HepG2 (cell line): Measurements from ENCODE around the gene CYB5D1. TPM values are rescaled to one million over a fixed set of nuclear protein-coding genes. Genes with fewer than 3 reads are reported as not detected.

ENCODE experiments used
- FOXJ3 ChIP-seq: sonication (generic); formaldehyde crosslinking; IDR thresholded peaks from 2 replicates; pipeline ENCODE4 v1.4.0; 2020; ENCODE audit warnings: missing genetic modification reagents, mild to moderate bottlenecking, borderline replicate concordance
- KDM4B ChIP-seq: sonication (generic); formaldehyde crosslinking; IDR thresholded peaks from 2 replicates; pipeline ENCODE4 v1.4.0; 2020; ENCODE audit warnings: missing genetic modification reagents
- MEF2D ChIP-seq: sonication (generic); formaldehyde crosslinking; IDR thresholded peaks from 2 replicates; pipeline ENCODE4 v1.5.1; 2020; ENCODE audit warnings: mild to moderate bottlenecking, missing genetic modification reagents
- MTF1 ChIP-seq: sonication (generic); formaldehyde crosslinking; IDR thresholded peaks from 2 replicates; pipeline ENCODE4 v1.5.0; 2020; ENCODE audit warnings: missing genetic modification reagents
- MYC ChIP-seq: sonication (generic); formaldehyde crosslinking; IDR thresholded peaks from 2 replicates; pipeline ENCODE4 v1.9.0; 2021; ENCODE audit warnings: missing genetic modification reagents, borderline replicate concordance
- TARDBP ChIP-seq: sonication (generic); formaldehyde crosslinking; IDR thresholded peaks from 2 replicates; pipeline ENCODE4 v1.8.0; 2022; ENCODE audit warnings: mild to moderate bottlenecking, missing genetic modification reagents
- XRCC5 ChIP-seq: fragments of 200-400 bp; formaldehyde crosslinking; optimal IDR thresholded peaks from 2 replicates; pipeline ENCODE3; 2017; ENCODE audit warnings: mild to moderate bottlenecking, low read length
- ZNF317 ChIP-seq: sonication (generic); formaldehyde crosslinking; IDR thresholded peaks from 2 replicates; pipeline ENCODE4 v1.5.0; 2020; ENCODE audit warnings: mild to moderate bottlenecking, missing genetic modification reagents
- ZNF530 ChIP-seq: sonication (generic); formaldehyde crosslinking; IDR thresholded peaks from 2 replicates; pipeline ENCODE4 v1.5.0; 2020; ENCODE audit warnings: low read depth, mild to moderate bottlenecking, missing genetic modification reagents
- polyA plus RNA-seq, 8 experiments: library from polyadenylated mRNA; depleted of rRNA in 3 of 8; stranded (reverse) in 7 of 8; unstranded in 1 of 8; fragments of >200 nt; fragmentation: Illumina TruSeq in 4 of 8; extraction: Trizol in 4 of 8; gene quantifications; 2 replicates each; pipeline versions ENCODE4 v1.2.1 to v1.2.3, GENCODE V29; 2011 to 2016; ENCODE audit warnings: low read depth in 4 of 8, missing spikeins in 1 of 8, mixed read lengths in 1 of 8; ENCODE audit not compliant: insufficient read depth in 1 of 8
- total RNA-seq, 5 experiments: library from RNA; depleted of rRNA; stranded (reverse); fragments of >200 nt; fragmentation: Illumina TruSeq; extraction: Trizol; gene quantifications; 2 replicates each; pipeline ENCODE4 v1.2.3, GENCODE V29; 2016; ENCODE audit warnings: low read depth in 1 of 5
- TF ChIP-seq, protein P1 (sequence below): sonication (generic); formaldehyde crosslinking; IDR thresholded peaks from 2 replicates; pipeline ENCODE4 v1.5.0; 2020; ENCODE audit warnings: mild to moderate bottlenecking, missing genetic modification reagents, borderline replicate concordance
- TF ChIP-seq, protein P2 (sequence below): IDR thresholded peaks from 2 replicates; pipeline ENCODE4 v1.4.0; 2020; ENCODE audit warnings: mild to moderate bottlenecking, missing genetic modification reagents
- TF ChIP-seq, protein P3 (sequence below), 2 experiments: sonication (generic) in 1 of 2; formaldehyde crosslinking in 1 of 2; IDR thresholded peaks; 2 replicates each; pipeline versions ENCODE4 v1.4.0 to v1.6.1; 2016 to 2020; ENCODE audit warnings: borderline replicate concordance in 1 of 2, low read depth in 1 of 2, mild to moderate bottlenecking in 1 of 2, missing genetic modification reagents in 1 of 2
- TF ChIP-seq, protein P4 (sequence below): sonication (generic); formaldehyde crosslinking; IDR thresholded peaks from 2 replicates; pipeline ENCODE4 v1.5.0; 2020; ENCODE audit warnings: mild to moderate bottlenecking, missing genetic modification reagents

The CYB5D1 gene
- total and polyA plus RNA-seq, 2 of the 13 experiments (the other 11 are each of a cell fraction or from before 2014, with no cell fraction given), result 8.9 to 17.0 TPM

DNA sequence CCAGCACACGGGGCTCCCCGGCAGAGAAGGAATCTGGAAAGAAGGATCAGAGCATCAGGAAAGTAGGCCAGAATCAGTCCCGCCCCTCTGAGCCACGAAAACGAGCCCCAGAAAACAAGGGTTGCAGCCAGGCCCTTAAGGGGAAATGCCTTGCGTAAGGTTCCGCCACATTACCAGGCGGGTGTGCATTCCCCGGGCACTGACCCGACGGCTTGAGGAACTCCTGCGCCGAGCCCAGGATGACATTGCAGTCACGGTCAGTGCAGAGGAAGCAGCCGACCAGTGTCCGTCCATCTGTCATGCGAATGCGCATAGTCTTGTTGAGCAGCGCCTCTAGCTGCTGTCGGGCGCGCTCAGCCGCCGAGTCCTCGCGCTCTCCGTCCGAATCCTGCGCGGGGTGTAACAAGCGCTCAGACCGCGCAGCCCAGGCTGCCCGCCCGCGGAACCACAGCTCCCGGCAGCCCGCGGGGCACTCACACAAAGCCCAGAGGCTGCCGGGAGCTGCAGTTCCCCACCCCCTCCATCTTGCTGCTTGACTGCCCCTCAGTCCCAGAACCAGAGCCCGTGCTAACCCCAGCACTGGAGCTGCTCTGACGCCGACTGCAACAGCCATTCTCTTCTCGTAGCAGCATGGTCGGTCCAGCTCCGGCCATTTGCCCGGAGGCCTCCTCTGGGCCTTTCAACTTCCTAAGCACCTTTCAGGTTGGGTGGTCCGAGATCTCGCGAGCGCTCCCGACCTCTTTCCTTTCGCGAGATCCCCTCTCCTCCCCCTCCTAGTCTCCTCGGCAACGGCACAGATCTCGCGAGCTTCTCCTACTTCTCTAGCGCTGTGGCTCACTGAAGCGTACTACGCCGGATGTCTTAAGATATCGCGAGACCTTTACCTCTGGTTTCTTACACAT lies 741 bp upstream of the CYB5D1 start, which contains the start of gene NAA38 (continued):
- TF ChIP-seq, protein P1, sequence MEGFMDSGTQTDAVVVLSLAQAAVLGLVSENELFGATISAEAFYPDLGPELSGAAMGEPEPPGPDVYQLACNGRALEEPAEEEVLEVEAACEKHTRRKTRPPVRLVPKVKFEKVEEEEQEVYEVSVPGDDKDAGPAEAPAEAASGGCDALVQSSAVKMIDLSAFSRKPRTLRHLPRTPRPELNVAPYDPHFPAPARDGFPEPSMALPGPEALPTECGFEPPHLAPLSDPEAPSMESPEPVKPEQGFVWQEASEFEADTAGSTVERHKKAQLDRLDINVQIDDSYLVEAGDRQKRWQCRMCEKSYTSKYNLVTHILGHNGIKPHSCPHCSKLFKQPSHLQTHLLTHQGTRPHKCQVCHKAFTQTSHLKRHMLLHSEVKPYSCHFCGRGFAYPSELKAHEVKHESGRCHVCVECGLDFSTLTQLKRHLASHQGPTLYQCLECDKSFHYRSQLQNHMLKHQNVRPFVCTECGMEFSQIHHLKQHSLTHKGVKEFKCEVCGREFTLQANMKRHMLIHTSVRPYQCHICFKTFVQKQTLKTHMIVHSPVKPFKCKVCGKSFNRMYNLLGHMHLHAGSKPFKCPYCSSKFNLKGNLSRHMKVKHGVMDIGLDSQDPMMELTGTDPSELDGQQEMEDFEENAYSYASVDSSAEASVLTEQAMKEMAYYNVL (CRISPR knock-in tag), result 0 out of 2 replicates have a peak, but pooled peaks have one; percentile 24
- TF ChIP-seq, protein P2, sequence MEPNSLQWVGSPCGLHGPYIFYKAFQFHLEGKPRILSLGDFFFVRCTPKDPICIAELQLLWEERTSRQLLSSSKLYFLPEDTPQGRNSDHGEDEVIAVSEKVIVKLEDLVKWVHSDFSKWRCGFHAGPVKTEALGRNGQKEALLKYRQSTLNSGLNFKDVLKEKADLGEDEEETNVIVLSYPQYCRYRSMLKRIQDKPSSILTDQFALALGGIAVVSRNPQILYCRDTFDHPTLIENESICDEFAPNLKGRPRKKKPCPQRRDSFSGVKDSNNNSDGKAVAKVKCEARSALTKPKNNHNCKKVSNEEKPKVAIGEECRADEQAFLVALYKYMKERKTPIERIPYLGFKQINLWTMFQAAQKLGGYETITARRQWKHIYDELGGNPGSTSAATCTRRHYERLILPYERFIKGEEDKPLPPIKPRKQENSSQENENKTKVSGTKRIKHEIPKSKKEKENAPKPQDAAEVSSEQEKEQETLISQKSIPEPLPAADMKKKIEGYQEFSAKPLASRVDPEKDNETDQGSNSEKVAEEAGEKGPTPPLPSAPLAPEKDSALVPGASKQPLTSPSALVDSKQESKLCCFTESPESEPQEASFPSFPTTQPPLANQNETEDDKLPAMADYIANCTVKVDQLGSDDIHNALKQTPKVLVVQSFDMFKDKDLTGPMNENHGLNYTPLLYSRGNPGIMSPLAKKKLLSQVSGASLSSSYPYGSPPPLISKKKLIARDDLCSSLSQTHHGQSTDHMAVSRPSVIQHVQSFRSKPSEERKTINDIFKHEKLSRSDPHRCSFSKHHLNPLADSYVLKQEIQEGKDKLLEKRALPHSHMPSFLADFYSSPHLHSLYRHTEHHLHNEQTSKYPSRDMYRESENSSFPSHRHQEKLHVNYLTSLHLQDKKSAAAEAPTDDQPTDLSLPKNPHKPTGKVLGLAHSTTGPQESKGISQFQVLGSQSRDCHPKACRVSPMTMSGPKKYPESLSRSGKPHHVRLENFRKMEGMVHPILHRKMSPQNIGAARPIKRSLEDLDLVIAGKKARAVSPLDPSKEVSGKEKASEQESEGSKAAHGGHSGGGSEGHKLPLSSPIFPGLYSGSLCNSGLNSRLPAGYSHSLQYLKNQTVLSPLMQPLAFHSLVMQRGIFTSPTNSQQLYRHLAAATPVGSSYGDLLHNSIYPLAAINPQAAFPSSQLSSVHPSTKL (CRISPR knock-in tag), result peak; percentile 35; the same call in 1 of the 2 replicates
- TF ChIP-seq MTF1, result no peak
- 0 out of 2 replicates have a peak, but pooled peaks have one; percentile 32 for TF ChIP-seq FOXJ3 (CRISPR knock-in tag)
- TF ChIP-seq XRCC5, result peak; percentile 43
- TF ChIP-seq, protein P3, sequence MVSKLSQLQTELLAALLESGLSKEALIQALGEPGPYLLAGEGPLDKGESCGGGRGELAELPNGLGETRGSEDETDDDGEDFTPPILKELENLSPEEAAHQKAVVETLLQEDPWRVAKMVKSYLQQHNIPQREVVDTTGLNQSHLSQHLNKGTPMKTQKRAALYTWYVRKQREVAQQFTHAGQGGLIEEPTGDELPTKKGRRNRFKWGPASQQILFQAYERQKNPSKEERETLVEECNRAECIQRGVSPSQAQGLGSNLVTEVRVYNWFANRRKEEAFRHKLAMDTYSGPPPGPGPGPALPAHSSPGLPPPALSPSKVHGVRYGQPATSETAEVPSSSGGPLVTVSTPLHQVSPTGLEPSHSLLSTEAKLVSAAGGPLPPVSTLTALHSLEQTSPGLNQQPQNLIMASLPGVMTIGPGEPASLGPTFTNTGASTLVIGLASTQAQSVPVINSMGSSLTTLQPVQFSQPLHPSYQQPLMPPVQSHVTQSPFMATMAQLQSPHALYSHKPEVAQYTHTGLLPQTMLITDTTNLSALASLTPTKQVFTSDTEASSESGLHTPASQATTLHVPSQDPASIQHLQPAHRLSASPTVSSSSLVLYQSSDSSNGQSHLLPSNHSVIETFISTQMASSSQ (IDR thresholded peaks at IDR 0.05; ENCODE audit: low read depth), result no peak
- TF ChIP-seq, protein P3 (CRISPR knock-in tag; IDR thresholded peaks at IDR 0.05; ENCODE audit: borderline replicate concordance), result peak; percentile 14; the same call in 1 of the 2 replicates
- TF ChIP-seq TARDBP (CRISPR knock-in tag), result peak; percentile 58; the same call in 1 of the 2 replicates
- TF ChIP-seq, protein P4, sequence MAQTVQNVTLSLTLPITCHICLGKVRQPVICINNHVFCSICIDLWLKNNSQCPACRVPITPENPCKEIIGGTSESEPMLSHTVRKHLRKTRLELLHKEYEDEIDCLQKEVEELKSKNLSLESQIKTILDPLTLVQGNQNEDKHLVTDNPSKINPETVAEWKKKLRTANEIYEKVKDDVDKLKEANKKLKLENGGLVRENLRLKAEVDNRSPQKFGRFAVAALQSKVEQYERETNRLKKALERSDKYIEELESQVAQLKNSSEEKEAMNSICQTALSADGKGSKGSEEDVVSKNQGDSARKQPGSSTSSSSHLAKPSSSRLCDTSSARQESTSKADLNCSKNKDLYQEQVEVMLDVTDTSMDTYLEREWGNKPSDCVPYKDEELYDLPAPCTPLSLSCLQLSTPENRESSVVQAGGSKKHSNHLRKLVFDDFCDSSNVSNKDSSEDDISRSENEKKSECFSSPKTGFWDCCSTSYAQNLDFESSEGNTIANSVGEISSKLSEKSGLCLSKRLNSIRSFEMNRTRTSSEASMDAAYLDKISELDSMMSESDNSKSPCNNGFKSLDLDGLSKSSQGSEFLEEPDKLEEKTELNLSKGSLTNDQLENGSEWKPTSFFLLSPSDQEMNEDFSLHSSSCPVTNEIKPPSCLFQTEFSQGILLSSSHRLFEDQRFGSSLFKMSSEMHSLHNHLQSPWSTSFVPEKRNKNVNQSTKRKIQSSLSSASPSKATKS (CRISPR knock-in tag), result no peak
- peak; percentile 79 for TF ChIP-seq MYC (CRISPR knock-in tag)
- peak; percentile 54; the same call in 1 of the 2 replicates for TF ChIP-seq MEF2D (CRISPR knock-in tag)
- no peak for TF ChIP-seq ZNF530
- TF ChIP-seq ZNF317, result peak; percentile 69
- TF ChIP-seq KDM4B, result 0 out of 2 replicates have a peak, but pooled peaks have one; percentile 53
